HS-27A (cell line): ENCODE results near the gene TIAL1.
A peak's percentile ranks its signal among the peaks of the same experiment; 100 is the strongest.
"Not testable (repeated sequence)": the region's sequence is repeated elsewhere in the genome, so short reads cannot be mapped to it uniquely, and the experiment has no call there.

Source experiments
- DNase-seq: peaks from one replicate; pipeline ENCODE4 v3.0.0-alpha.2; 2012; ENCODE audit warnings: low read depth, missing footprints

Gene TIAL1

GRCh38 chr10:119549247-119549999 lies 47.3 kb downstream of the TIAL1 start:
- no peak for DNase-seq

GRCh38 chr10:119546009-119546408 lies 50.8 kb downstream of the TIAL1 start:
- no peak for DNase-seq

GRCh38 chr10:119545310-119545709 lies 51.5 kb downstream of the TIAL1 start:
- no peak for DNase-seq

- DNase-seq: no peak
Observed at GRCh38 chr10:119543814-119544642, 52.7 kb downstream of the TIAL1 start.

GRCh38 chr10:119542988-119543813 lies 53.6 kb downstream of the TIAL1 start:
- peak; percentile 22 for DNase-seq

- DNase-seq: peak; percentile 24
Observed at GRCh38 chr10:119542357-119542987, 54.3 kb downstream of the TIAL1 start, which contains the start of gene RGS10. RGS10 (minus strand) TSS chr10:119542719; CDS start chr10:119542638, 81 bp downstream.

- no peak for DNase-seq
Observed at GRCh38 chr10:119541459-119542356, 55.1 kb downstream of the TIAL1 start.

- DNase-seq: no peak
Observed at GRCh38 chr10:119541046-119541445, 55.7 kb downstream of the TIAL1 start.

GRCh38 chr10:119540038-119540437 lies 56.7 kb downstream of the TIAL1 start:
- no peak for DNase-seq

- DNase-seq: no peak
Observed at GRCh38 chr10:119539359-119539825, 57.4 kb downstream of the TIAL1 start.

GRCh38 chr10:119538632-119539358 lies 58.0 kb downstream of the TIAL1 start:
- no peak for DNase-seq

GRCh38 chr10:119537953-119538630 lies 58.7 kb downstream of the TIAL1 start:
- no peak for DNase-seq

- no peak for DNase-seq
Observed at GRCh38 chr10:119536508-119537025, 60.2 kb downstream of the TIAL1 start.

- no peak for DNase-seq
Observed at GRCh38 chr10:119535837-119536507, 60.8 kb downstream of the TIAL1 start.

GRCh38 chr10:119535305-119535704 lies 61.5 kb downstream of the TIAL1 start:
- no peak for DNase-seq

GRCh38 chr10:119533473-119533872 lies 63.3 kb downstream of the TIAL1 start:
- DNase-seq: no peak

- not testable (repeated sequence) for DNase-seq
Observed at GRCh38 chr10:119532791-119533190, 64.0 kb downstream of the TIAL1 start.

GRCh38 chr10:119532251-119532650 lies 64.5 kb downstream of the TIAL1 start:
- not testable (repeated sequence) for DNase-seq
